ENCODE results near the gene ATG9A. TPM values are rescaled to one million over a fixed set of nuclear protein-coding genes. Genes with fewer than 3 reads are reported as not detected.

Gene ATG9A
- total RNA-seq, 4 donors from 2014 or later = 23.4 to 40.0 (median 30.5) TPM

DNA sequence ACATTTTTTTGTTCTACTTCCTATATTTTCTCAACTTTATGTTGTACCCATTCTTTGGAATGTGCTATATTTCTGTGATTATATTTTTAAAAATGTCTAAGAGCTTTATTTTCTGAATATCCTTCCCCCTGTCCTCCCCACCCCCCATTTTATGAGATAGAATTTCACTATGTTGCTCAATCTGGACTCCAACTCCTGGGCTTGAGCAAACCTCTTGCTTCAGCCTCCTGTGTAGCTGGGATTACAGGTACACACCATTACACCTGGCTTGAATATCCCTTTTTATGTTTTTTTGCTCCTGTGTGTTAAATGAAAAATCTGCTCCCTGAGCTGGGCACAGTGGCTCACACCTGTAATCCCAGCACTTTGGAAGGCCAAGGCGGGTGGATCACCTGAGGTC lies 32.0 kb downstream of the ATG9A start:
- peaks cover 0 to 11% of the 10 kb centered on the region in 2 donors for H3K27me3 ChIP-seq
- H3K4me1 ChIP-seq = peaks cover 0 to 4% (median 0%) of the 10 kb centered on the region in 4 donors
- WGBS, 2 donors = 94 to 100% methylated on average over 1 of the region's 1 CpG
- H3K9me3 ChIP-seq = no peaks in the 10 kb centered on the region
- H3K27ac ChIP-seq = no peak overlapping the region
- no peak for DNase-seq (ENCODE audit: low spot score in 2 of 2)
- TF ChIP-seq EP300 (IDR thresholded peaks at IDR 0.05) (no peak), POLR2A (IDR thresholded peaks at IDR 0.05) (no peak)
- TF ChIP-seq, protein P1, sequence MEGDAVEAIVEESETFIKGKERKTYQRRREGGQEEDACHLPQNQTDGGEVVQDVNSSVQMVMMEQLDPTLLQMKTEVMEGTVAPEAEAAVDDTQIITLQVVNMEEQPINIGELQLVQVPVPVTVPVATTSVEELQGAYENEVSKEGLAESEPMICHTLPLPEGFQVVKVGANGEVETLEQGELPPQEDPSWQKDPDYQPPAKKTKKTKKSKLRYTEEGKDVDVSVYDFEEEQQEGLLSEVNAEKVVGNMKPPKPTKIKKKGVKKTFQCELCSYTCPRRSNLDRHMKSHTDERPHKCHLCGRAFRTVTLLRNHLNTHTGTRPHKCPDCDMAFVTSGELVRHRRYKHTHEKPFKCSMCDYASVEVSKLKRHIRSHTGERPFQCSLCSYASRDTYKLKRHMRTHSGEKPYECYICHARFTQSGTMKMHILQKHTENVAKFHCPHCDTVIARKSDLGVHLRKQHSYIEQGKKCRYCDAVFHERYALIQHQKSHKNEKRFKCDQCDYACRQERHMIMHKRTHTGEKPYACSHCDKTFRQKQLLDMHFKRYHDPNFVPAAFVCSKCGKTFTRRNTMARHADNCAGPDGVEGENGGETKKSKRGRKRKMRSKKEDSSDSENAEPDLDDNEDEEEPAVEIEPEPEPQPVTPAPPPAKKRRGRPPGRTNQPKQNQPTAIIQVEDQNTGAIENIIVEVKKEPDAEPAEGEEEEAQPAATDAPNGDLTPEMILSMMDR (IDR thresholded peaks at IDR 0.05) = no peak
- H3K36me3 ChIP-seq = no peaks in the 10 kb centered on the region
- H3K4me3 ChIP-seq = no peak overlapping the region

DNA sequence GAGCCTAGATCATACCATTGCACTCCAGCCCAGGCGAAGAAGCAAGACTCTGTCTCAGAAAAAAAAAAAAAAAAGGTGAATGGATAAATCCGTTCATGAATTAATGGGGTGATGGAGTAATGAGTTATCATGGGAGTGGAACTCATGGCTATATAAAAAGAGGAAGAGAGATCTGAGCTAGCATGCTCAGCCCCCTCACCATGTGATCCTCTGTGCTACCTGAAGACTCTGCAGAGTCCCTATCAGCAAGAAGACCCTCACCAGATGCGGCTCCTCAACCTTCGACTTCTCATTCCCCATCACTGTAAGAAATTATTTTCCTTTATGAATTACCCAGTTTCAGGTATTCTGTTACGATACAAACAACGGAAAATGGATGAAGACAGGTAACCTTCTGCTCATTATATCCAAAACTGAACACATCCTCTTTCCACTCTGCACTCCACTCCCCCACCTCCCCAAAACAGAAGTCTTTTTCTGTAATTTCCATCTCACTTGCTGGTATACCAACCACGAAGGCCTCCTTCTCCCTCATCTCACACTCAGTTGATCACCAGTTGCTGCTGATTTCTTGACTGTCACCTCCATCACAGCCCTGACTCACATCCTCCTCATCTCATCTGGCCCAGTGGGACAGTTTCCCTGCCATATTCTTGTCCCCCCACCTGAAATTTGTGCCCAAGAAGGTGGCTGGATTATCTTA lies 42.5 kb downstream of the ATG9A start:
- 87 to 90% methylated on average over 7 of the region's 7 CpGs for WGBS, 2 donors
- Histone ChIP-seq H3K9me3 (no peaks in the 10 kb centered on the region), H3K27me3 (no peaks in the 10 kb centered on the region), H3K4me1 (peaks cover 0 to 8% (median 0%) of the 10 kb centered on the region in 4 donors), H3K36me3 (peaks cover 0 to 42% (median 15%) of the 10 kb centered on the region in 3 donors), H3K4me3 (no peak overlapping the region), H3K27ac (no peak overlapping the region)
- no peak for DNase-seq (ENCODE audit: low spot score in 2 of 2)
- TF ChIP-seq EP300 (IDR thresholded peaks at IDR 0.05) = no peak
- no peak for TF ChIP-seq POLR2A (IDR thresholded peaks at IDR 0.05)
- TF ChIP-seq, protein P1 (IDR thresholded peaks at IDR 0.05) = no peak

DNA sequence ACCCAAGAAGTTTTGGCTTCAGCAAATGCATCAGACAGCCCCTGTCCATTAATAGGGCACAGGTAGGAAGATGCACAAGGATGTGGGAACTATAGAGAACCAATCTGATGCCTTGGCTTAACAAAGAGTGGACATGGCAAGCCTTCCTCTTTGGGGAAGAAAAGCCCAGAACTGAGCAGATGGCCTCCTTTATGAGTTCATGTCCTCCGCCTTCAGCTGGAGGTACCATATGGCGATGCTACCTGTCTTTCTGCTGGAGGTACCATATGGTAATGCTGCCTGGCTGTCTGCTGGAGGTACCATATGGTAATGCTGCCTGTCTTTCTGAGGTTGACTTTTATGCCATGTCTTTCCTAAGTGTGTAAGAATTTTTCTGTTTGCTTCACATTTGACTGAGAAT lies 45.3 kb downstream of the ATG9A start:
- peaks cover 0 to 66% (median 19%) of the 10 kb centered on the region in 3 donors for H3K36me3 ChIP-seq
- DNase-seq (ENCODE audit: low spot score in 2 of 2) = no peak
- no peaks in the 10 kb centered on the region for H3K27me3 ChIP-seq
- WGBS, 2 donors = 84 to 96% methylated on average over 2 of the region's 2 CpGs
- H3K4me1 ChIP-seq = peaks cover 0 to 18% (median 7%) of the 10 kb centered on the region in 4 donors
- TF ChIP-seq EP300 (IDR thresholded peaks at IDR 0.05) = no peak
- TF ChIP-seq POLR2A (IDR thresholded peaks at IDR 0.05) = no peak
- TF ChIP-seq, protein P1 (IDR thresholded peaks at IDR 0.05) = no peak
- H3K9me3 ChIP-seq = no peaks in the 10 kb centered on the region
- H3K4me3 ChIP-seq = no peak overlapping the region
- no peak overlapping the region for H3K27ac ChIP-seq

DNA sequence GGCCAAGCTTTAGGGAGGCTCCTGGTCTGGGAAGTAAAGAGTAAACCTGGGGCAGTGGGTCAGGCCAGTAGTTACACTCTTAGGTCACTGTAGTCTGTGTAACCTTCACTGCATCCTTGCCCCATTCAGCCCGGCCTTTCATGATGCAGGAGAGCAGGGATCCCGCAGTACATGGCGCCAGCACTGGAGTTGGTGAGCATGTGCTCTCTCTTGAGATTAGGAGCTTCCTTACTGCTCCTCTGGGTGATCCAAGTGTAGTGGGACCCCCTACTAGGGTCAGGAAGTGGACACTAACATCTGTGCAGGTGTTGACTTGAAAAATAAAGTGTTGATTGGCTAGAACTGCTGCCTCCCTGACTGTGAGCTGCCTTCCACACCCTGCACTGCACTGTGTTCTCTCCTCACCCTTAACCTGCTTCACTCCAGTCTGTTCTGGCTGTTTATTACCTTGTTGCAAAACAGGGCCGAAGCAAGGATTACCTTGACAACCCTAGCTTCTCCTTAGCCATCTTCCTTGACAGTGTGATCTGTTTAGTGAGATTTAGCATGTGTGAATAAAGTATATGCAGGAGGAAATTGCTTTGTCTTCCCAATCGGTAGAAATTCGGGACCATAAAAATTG lies 46.2 kb downstream of the ATG9A start:
- Histone ChIP-seq H3K4me3 (no peak overlapping the region), H3K27me3 (no peaks in the 10 kb centered on the region), H3K27ac (no peak overlapping the region), H3K9me3 (no peaks in the 10 kb centered on the region), H3K4me1 (peaks cover 0 to 25% (median 13%) of the 10 kb centered on the region in 4 donors), H3K36me3 (peaks cover 0 to 66% (median 19%) of the 10 kb centered on the region in 3 donors)
- TF ChIP-seq POLR2A (IDR thresholded peaks at IDR 0.05) (no peak), EP300 (IDR thresholded peaks at IDR 0.05) (no peak)
- TF ChIP-seq, protein P1 (IDR thresholded peaks at IDR 0.05) = no peak
- DNase-seq (ENCODE audit: low spot score in 2 of 2) = no peak
- 90 to 96% methylated on average over 6 of the region's 6 CpGs for WGBS, 2 donors
